ENCODE measurements around the gene BCL10. TPM values are rescaled to one million over a fixed set of nuclear protein-coding genes. Genes with fewer than 3 reads are reported as not detected.

Gene BCL10
- total RNA-seq, 1 experiment from 2014 or later = 24.2 TPM

GRCh38 chr1:85318217-85318616 lies 41.8 kb upstream of the BCL10 start:
- POLR2A ChIA-PET = no interaction called here
- DNase-seq (ENCODE audit: low spot score) = no peak
- TF ChIP-seq NFYB (CRISPR knock-in tag; conservative IDR thresholded peaks at IDR 0.05; ENCODE audit: low read depth) (no peak), TEAD4 (CRISPR knock-in tag; IDR thresholded peaks at IDR 0.05) (no peak), SOX15 (CRISPR knock-in tag; IDR thresholded peaks at IDR 0.05) (no peak), PREB (CRISPR knock-in tag; IDR thresholded peaks at IDR 0.05; ENCODE audit: borderline replicate concordance) (no peak), NR3C1 (CRISPR knock-in tag; conservative IDR thresholded peaks at IDR 0.05; ENCODE audit: low read depth) (no peak)
- TF ChIP-seq, protein P1, sequence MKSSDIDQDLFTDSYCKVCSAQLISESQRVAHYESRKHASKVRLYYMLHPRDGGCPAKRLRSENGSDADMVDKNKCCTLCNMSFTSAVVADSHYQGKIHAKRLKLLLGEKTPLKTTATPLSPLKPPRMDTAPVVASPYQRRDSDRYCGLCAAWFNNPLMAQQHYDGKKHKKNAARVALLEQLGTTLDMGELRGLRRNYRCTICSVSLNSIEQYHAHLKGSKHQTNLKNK (CRISPR knock-in tag; IDR thresholded peaks at IDR 0.05) = no peak
- TF ChIP-seq, protein P2, sequence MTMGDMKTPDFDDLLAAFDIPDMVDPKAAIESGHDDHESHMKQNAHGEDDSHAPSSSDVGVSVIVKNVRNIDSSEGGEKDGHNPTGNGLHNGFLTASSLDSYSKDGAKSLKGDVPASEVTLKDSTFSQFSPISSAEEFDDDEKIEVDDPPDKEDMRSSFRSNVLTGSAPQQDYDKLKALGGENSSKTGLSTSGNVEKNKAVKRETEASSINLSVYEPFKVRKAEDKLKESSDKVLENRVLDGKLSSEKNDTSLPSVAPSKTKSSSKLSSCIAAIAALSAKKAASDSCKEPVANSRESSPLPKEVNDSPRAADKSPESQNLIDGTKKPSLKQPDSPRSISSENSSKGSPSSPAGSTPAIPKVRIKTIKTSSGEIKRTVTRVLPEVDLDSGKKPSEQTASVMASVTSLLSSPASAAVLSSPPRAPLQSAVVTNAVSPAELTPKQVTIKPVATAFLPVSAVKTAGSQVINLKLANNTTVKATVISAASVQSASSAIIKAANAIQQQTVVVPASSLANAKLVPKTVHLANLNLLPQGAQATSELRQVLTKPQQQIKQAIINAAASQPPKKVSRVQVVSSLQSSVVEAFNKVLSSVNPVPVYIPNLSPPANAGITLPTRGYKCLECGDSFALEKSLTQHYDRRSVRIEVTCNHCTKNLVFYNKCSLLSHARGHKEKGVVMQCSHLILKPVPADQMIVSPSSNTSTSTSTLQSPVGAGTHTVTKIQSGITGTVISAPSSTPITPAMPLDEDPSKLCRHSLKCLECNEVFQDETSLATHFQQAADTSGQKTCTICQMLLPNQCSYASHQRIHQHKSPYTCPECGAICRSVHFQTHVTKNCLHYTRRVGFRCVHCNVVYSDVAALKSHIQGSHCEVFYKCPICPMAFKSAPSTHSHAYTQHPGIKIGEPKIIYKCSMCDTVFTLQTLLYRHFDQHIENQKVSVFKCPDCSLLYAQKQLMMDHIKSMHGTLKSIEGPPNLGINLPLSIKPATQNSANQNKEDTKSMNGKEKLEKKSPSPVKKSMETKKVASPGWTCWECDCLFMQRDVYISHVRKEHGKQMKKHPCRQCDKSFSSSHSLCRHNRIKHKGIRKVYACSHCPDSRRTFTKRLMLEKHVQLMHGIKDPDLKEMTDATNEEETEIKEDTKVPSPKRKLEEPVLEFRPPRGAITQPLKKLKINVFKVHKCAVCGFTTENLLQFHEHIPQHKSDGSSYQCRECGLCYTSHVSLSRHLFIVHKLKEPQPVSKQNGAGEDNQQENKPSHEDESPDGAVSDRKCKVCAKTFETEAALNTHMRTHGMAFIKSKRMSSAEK (CRISPR knock-in tag; IDR thresholded peaks at IDR 0.05; ENCODE audit: borderline replicate concordance) = no peak
- TF ChIP-seq, protein P3, sequence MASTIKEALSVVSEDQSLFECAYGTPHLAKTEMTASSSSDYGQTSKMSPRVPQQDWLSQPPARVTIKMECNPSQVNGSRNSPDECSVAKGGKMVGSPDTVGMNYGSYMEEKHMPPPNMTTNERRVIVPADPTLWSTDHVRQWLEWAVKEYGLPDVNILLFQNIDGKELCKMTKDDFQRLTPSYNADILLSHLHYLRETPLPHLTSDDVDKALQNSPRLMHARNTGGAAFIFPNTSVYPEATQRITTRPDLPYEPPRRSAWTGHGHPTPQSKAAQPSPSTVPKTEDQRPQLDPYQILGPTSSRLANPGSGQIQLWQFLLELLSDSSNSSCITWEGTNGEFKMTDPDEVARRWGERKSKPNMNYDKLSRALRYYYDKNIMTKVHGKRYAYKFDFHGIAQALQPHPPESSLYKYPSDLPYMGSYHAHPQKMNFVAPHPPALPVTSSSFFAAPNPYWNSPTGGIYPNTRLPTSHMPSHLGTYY (CRISPR knock-in tag; IDR thresholded peaks at IDR 0.05) = no peak
- no peak for ATAC-seq
- Mint-ChIP-seq H3K4me3 (no peak overlapping the region), H3K36me3 (no peaks in the 10 kb centered on the region), H3K4me1 (peaks cover 8% of the 10 kb centered on the region), H3K27ac (no peak overlapping the region), H3K27me3 (ENCODE audit: low read depth) (no peaks in the 10 kb centered on the region), H3K9me3 (no peaks in the 10 kb centered on the region)
- CTCF ChIA-PET = no interaction called here

GRCh38 chr1:85317560-85317959 lies 41.1 kb upstream of the BCL10 start:
- Mint-ChIP-seq H3K4me1 (peaks cover 8% of the 10 kb centered on the region), H3K4me3 (no peak overlapping the region), H3K27me3 (ENCODE audit: low read depth) (no peaks in the 10 kb centered on the region), H3K27ac (no peak overlapping the region), H3K9me3 (no peaks in the 10 kb centered on the region), H3K36me3 (no peaks in the 10 kb centered on the region)
- DNase-seq (ENCODE audit: low spot score) (no peak), ATAC-seq (no peak)
- POLR2A ChIA-PET = interaction anchor here (0.5 kb wide), 1 partner anchor 59 kb away, joined by 5 read pairs; no protein-coding TSS in a partner anchor
- CTCF ChIA-PET = no interaction called here
- TF ChIP-seq SMAD3 (CRISPR knock-in tag; IDR thresholded peaks at IDR 0.05; ENCODE audit: borderline replicate concordance) (no peak), GABPB1 (CRISPR knock-in tag; IDR thresholded peaks at IDR 0.05) (no peak), CTCF (IDR thresholded peaks at IDR 0.05) (no peak), ATF2 (CRISPR knock-in tag; IDR thresholded peaks at IDR 0.05; ENCODE audit: borderline replicate concordance, low read depth) (no peak), GTF2I (CRISPR knock-in tag; conservative IDR thresholded peaks at IDR 0.05) (no peak), CBFB (CRISPR knock-in tag; IDR thresholded peaks at IDR 0.05; ENCODE audit: low read depth) (no peak), ZNF423 (CRISPR knock-in tag; IDR thresholded peaks at IDR 0.05) (no peak), TP53 (CRISPR knock-in tag; IDR thresholded peaks at IDR 0.05) (no peak), ELF4 (CRISPR knock-in tag; IDR thresholded peaks at IDR 0.05; ENCODE audit: low read depth) (no peak)
- TF ChIP-seq, protein P4, sequence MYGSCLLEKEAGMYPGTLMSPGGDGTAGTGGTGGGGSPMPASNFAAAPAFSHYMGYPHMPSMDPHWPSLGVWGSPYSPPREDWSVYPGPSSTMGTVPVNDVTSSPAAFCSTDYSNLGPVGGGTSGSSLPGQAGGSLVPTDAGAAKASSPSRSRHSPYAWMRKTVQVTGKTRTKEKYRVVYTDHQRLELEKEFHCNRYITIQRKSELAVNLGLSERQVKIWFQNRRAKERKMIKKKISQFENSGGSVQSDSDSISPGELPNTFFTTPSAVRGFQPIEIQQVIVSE (CRISPR knock-in tag; IDR thresholded peaks at IDR 0.05; ENCODE audit: borderline replicate concordance) = no peak
- TF ChIP-seq, protein P1 (CRISPR knock-in tag; IDR thresholded peaks at IDR 0.05) = no peak
- TF ChIP-seq, protein P5, sequence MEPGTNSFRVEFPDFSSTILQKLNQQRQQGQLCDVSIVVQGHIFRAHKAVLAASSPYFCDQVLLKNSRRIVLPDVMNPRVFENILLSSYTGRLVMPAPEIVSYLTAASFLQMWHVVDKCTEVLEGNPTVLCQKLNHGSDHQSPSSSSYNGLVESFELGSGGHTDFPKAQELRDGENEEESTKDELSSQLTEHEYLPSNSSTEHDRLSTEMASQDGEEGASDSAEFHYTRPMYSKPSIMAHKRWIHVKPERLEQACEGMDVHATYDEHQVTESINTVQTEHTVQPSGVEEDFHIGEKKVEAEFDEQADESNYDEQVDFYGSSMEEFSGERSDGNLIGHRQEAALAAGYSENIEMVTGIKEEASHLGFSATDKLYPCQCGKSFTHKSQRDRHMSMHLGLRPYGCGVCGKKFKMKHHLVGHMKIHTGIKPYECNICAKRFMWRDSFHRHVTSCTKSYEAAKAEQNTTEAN (CRISPR knock-in tag; IDR thresholded peaks at IDR 0.05) = no peak

Measured in WTC11 (cell line).